Measurements from ENCODE around the gene FHIT. TPM values are rescaled to one million over a fixed set of nuclear protein-coding genes. Genes with fewer than 3 reads are reported as not detected.
A peak's percentile ranks its signal among the peaks of the same experiment; 100 is the strongest.

Gene FHIT
- total and polyA plus RNA-seq, 7 donors, result 0.98 to 10.4 (median 4.0) TPM

GRCh38 chr3:61008153-61008997 is 242.9 kb downstream of the FHIT start:
- Histone ChIP-seq H3K27ac (no peak overlapping the region), H3K36me3 (ENCODE audit: insufficient read depth in 1 of 2, low read depth in 1 of 2) (no peaks in the 10 kb centered on the region), H3K4me3 (no peak overlapping the region), H3K9me3 (no peaks in the 10 kb centered on the region), H3K27me3 (ENCODE audit: insufficient read depth in 3 of 3, low read length in 2 of 3) (no peaks in the 10 kb centered on the region), H3K4me1 (no peaks in the 10 kb centered on the region)
- intact Hi-C loops (cut with DNase I), result no loop called here
- DNase-seq (no peak), ATAC-seq (no peak)
- no peak for TF ChIP-seq CTCF (IDR thresholded peaks at IDR 0.05)
- 79 to 88% (median 82%) methylated on average over 5 of the region's 5 CpGs for WGBS, 3 donors

GRCh38 chr3:61005591-61005990 is 245.7 kb downstream of the FHIT start:
- no peaks in the 10 kb centered on the region for H3K4me1 ChIP-seq
- TF ChIP-seq CTCF (IDR thresholded peaks at IDR 0.05), result no peak
- H3K9me3 ChIP-seq, result no peaks in the 10 kb centered on the region
- no peak overlapping the region for H3K27ac ChIP-seq
- ATAC-seq, result no peak
- intact Hi-C loops (cut with DNase I), result no loop called here
- no peaks in the 10 kb centered on the region for H3K27me3 ChIP-seq (ENCODE audit: insufficient read depth in 3 of 3, low read length in 2 of 3)
- no peaks in the 10 kb centered on the region for H3K36me3 ChIP-seq (ENCODE audit: insufficient read depth in 1 of 2, low read depth in 1 of 2)
- 79 to 87% (median 79%) methylated on average over 4 of the region's 4 CpGs for WGBS, 3 donors
- DNase-seq, result no peak
- no peak overlapping the region for H3K4me3 ChIP-seq

GRCh38 chr3:60998858-60999257 is 252.4 kb downstream of the FHIT start:
- intact Hi-C loops (cut with DNase I), result no loop called here
- H3K27me3 ChIP-seq (ENCODE audit: insufficient read depth in 3 of 3, low read length in 2 of 3), result no peaks in the 10 kb centered on the region
- ATAC-seq (no peak), DNase-seq (no peak)
- no peak overlapping the region for H3K4me3 ChIP-seq
- no peak for TF ChIP-seq CTCF (IDR thresholded peaks at IDR 0.05)
- H3K36me3 ChIP-seq (ENCODE audit: insufficient read depth in 1 of 2, low read depth in 1 of 2), result no peaks in the 10 kb centered on the region
- no peaks in the 10 kb centered on the region for H3K4me1 ChIP-seq
- H3K27ac ChIP-seq, result no peak overlapping the region
- 91 to 97% (median 92%) methylated on average over 3 of the region's 3 CpGs for WGBS, 3 donors
- no peaks in the 10 kb centered on the region for H3K9me3 ChIP-seq

GRCh38 chr3:60992395-60992794 is 258.9 kb downstream of the FHIT start:
- intact Hi-C loops (cut with DNase I), result no loop called here
- Histone ChIP-seq H3K36me3 (ENCODE audit: insufficient read depth in 1 of 2, low read depth in 1 of 2) (no peaks in the 10 kb centered on the region), H3K4me3 (no peak overlapping the region), H3K4me1 (peaks cover 11% of the 10 kb centered on the region), H3K9me3 (no peaks in the 10 kb centered on the region), H3K27me3 (ENCODE audit: insufficient read depth in 3 of 3, low read length in 2 of 3) (no peaks in the 10 kb centered on the region), H3K27ac (no peak overlapping the region)
- DNase-seq (peak in 1 of 2 donors; percentile 16), ATAC-seq (peak in 2 of 4 donors; percentile 37 to 40)
- WGBS, 3 donors, result 31 to 43% (median 41%) methylated on average over 5 of the region's 5 CpGs
- TF ChIP-seq CTCF (IDR thresholded peaks at IDR 0.05), result no peak

- H3K9me3 ChIP-seq, result no peaks in the 10 kb centered on the region
- 85 to 93% (median 90%) methylated on average over 3 of the region's 3 CpGs for WGBS, 3 donors
- ATAC-seq (no peak), DNase-seq (no peak)
- TF ChIP-seq CTCF (IDR thresholded peaks at IDR 0.05), result no peak
- no peaks in the 10 kb centered on the region for H3K27me3 ChIP-seq (ENCODE audit: insufficient read depth in 3 of 3, low read length in 2 of 3)
- peaks cover 11% of the 10 kb centered on the region for H3K4me1 ChIP-seq
- no peak overlapping the region for H3K4me3 ChIP-seq
- no peaks in the 10 kb centered on the region for H3K36me3 ChIP-seq (ENCODE audit: insufficient read depth in 1 of 2, low read depth in 1 of 2)
- intact Hi-C loops (cut with DNase I), result no loop called here
- no peak overlapping the region for H3K27ac ChIP-seq
These were observed 260.9 kb downstream of the FHIT start for GRCh38 chr3:60990442-60990730.

Measured in psoas muscle (tissue), 8 donors.